Natural killer cell (primary cell): ENCODE data around the gene GTF3C2. TPM values are rescaled to one million over a fixed set of nuclear protein-coding genes. Genes with fewer than 3 reads are reported as not detected.
"Not testable (repeated sequence)": the region's sequence is repeated elsewhere in the genome, so short reads cannot be mapped to it uniquely, and the experiment has no call there.

ENCODE experiments used
- ATAC-seq, 3 donors: fragments of 150-1000 bp in 2 of 3; fragments of 200-7000 bp in 1 of 3; cut with Tn5 transposase; 1 replicate in 1 of 3; 2 replicates in 2 of 3; pipeline ENCODE4 v1.10.0; 2021; ENCODE audit warnings: mild to moderate bottlenecking in 2 of 3, moderate library complexity in 2 of 3
- DNase-seq, 2 donors: peaks; one replicate each; pipeline versions ENCODE4 v3.0.0 to v3.0.0-alpha.2; 2013 to 2021; ENCODE audit warnings: mixed read lengths in 1 of 2
- H3K27ac ChIP-seq: one replicate; pipeline ENCODE4 v1.5.1; 2013; ENCODE audit warnings: mild to moderate bottlenecking, low read length
- H3K27me3 ChIP-seq: one replicate; pipeline ENCODE4 v1.6.1; 2013; ENCODE audit warnings: low read length; ENCODE audit not compliant: control insufficient read depth, insufficient read depth
- H3K36me3 ChIP-seq: one replicate; pipeline ENCODE4 v1.6.1; 2013; ENCODE audit warnings: low read length; ENCODE audit not compliant: control insufficient read depth, insufficient read depth
- H3K4me1 ChIP-seq: one replicate; pipeline ENCODE4 v1.6.1; 2013; ENCODE audit warnings: low read length; ENCODE audit not compliant: control insufficient read depth, insufficient read depth
- H3K4me3 ChIP-seq: one replicate; pipeline ENCODE4 v1.5.1; 2013; ENCODE audit warnings: low read length
- H3K9me3 ChIP-seq: one replicate; pipeline ENCODE4 v1.6.1; 2013; ENCODE audit warnings: low read length; ENCODE audit not compliant: control insufficient read depth, insufficient read depth
- H3K27ac Mint-ChIP-seq, 2 donors: one replicate each; pipeline ENCODE4 v1.8.0; 2022; ENCODE audit warnings: mild to moderate bottlenecking in 2 of 2, mixed read lengths in 2 of 2, moderate library complexity in 1 of 2
- H3K27me3 Mint-ChIP-seq, 2 donors: one replicate each; pipeline ENCODE4 v1.8.0; 2022; ENCODE audit warnings: low read depth in 2 of 2, mixed read lengths in 2 of 2
- H3K36me3 Mint-ChIP-seq: one replicate; pipeline ENCODE4 v1.8.0; 2022; ENCODE audit warnings: mixed read lengths
- H3K4me1 Mint-ChIP-seq, 2 donors: one replicate each; pipeline ENCODE4 v1.8.0; 2022; ENCODE audit warnings: mixed read lengths in 2 of 2
- H3K4me3 Mint-ChIP-seq: one replicate; pipeline ENCODE4 v1.8.0; 2022; ENCODE audit warnings: mild to moderate bottlenecking, moderate library complexity, mixed read lengths
- H3K9me3 Mint-ChIP-seq, 2 donors: one replicate each; pipeline ENCODE4 v1.8.0; 2022; ENCODE audit warnings: mixed read lengths in 2 of 2
- CTCF ChIP-seq: fragments of 200-600 bp; IDR thresholded peaks from one replicate; pipeline ENCODE4 v1.8.0; 2022; ENCODE audit warnings: antibody characterized with exemption
- WGBS: methylation state at CpG from one replicate; pipeline ENCODE4 v1.1.7; 2013; ENCODE audit warnings: missing lambda C conversion rate; ENCODE audit not compliant: insufficient coverage; 5-methylcytosine and 5-hydroxymethylcytosine counted together
- intact Hi-C: fragments of 100-400 bp; cut with micrococcal nuclease; formaldehyde crosslinking; loops from one replicate; pipeline ENCODE4 v1.14.2; 2022
- total RNA-seq, 4 donors: library from RNA; stranded (reverse); fragments of 120-200 nt in 1 of 4; gene quantifications; one replicate each; pipeline versions ENCODE4 v1.2.3 to v1.2.4, GENCODE V29; 2013 to 2022

GTF3C2 gene
- total RNA-seq, 3 donors from 2014 or later (not counting 1 experiment from before 2014, with no cell fraction given), result 56.1 to 68.7 (median 59.7) TPM

GRCh38 chr2:27304488-27305240, 51.9 kb downstream of the GTF3C2 start:
- intact Hi-C loops, result no loop called here
- no peak for TF ChIP-seq CTCF
- H3K4me3 Mint-ChIP-seq, result peak overlapping the region; percentile 29

GRCh38 chr2:27303093-27304025, 53.2 kb downstream of the GTF3C2 start:
- peak overlapping the region; percentile 13 for H3K4me3 ChIP-seq
- no peaks in the 10 kb centered on the region for H3K36me3 ChIP-seq
- peaks cover 5 to 6% of the 10 kb centered on the region in 2 donors for H3K27me3 Mint-ChIP-seq
- H3K27ac ChIP-seq, result no peak overlapping the region
- no peaks in the 10 kb centered on the region for H3K36me3 Mint-ChIP-seq
- H3K9me3 ChIP-seq, result no peaks in the 10 kb centered on the region
- H3K27me3 ChIP-seq, result peaks cover 11% of the 10 kb centered on the region
- H3K4me1 ChIP-seq, result peaks cover 20% of the 10 kb centered on the region
- H3K4me1 Mint-ChIP-seq, result peaks cover 0 to 12% of the 10 kb centered on the region in 2 donors
- WGBS, result 34% methylated on average over 23 of the region's 25 CpGs
- ATAC-seq (peak in 2 of 3 donors; percentile 75 to 78), DNase-seq (peak in 1 of 2 donors; percentile 77)
- peak overlapping the region; percentile 66 for H3K4me3 Mint-ChIP-seq
- intact Hi-C loops, result loop anchor here (1.0 kb wide), 1 partner anchor 205 kb away; no protein-coding TSS in a partner anchor
- no peaks in the 10 kb centered on the region for H3K9me3 Mint-ChIP-seq
- TF ChIP-seq CTCF, result peak; percentile 91
- peak overlapping the region in 1 of 2 donors; percentile 45 for H3K27ac Mint-ChIP-seq

More at GRCh38 chr2:27304488-27305240, 51.9 kb downstream of the GTF3C2 start:
- Mint-ChIP-seq H3K9me3 (no peaks in the 10 kb centered on the region), H3K36me3 (no peaks in the 10 kb centered on the region), H3K27ac (no peak overlapping the region), H3K27me3 (peaks cover 5 to 6% of the 10 kb centered on the region in 2 donors), H3K4me1 (peaks cover 0 to 12% of the 10 kb centered on the region in 2 donors)
- Histone ChIP-seq H3K4me3 (no peak overlapping the region), H3K27ac (no peak overlapping the region), H3K36me3 (no peaks in the 10 kb centered on the region), H3K4me1 (peaks cover 20% of the 10 kb centered on the region), H3K27me3 (peaks cover 11% of the 10 kb centered on the region), H3K9me3 (no peaks in the 10 kb centered on the region)
- no peak for ATAC-seq
- no peak for DNase-seq
- 92% methylated on average over 12 of the region's 13 CpGs for WGBS

- H3K27ac ChIP-seq, H3K4me3 Mint-ChIP-seq, H3K4me3 ChIP-seq, H3K27me3 ChIP-seq, ATAC-seq, H3K36me3 ChIP-seq, H3K9me3 Mint-ChIP-seq, H3K4me1 ChIP-seq, H3K36me3 Mint-ChIP-seq, intact Hi-C loops, H3K9me3 ChIP-seq, H3K27me3 Mint-ChIP-seq, H3K4me1 Mint-ChIP-seq, H3K27ac Mint-ChIP-seq, DNase-seq: not testable (repeated sequence)
- 91% methylated on average over 3 of the region's 4 CpGs for WGBS
These were observed 56.0 kb downstream of the GTF3C2 start for GRCh38 chr2:27300606-27301005.
